Measurements from ENCODE around the gene CYP11A1. TPM values are rescaled to one million over a fixed set of nuclear protein-coding genes. Genes with fewer than 3 reads are reported as not detected.

The CYP11A1 gene
- total RNA-seq, 1 experiment from 2014 or later: 1.7 TPM

DNA sequence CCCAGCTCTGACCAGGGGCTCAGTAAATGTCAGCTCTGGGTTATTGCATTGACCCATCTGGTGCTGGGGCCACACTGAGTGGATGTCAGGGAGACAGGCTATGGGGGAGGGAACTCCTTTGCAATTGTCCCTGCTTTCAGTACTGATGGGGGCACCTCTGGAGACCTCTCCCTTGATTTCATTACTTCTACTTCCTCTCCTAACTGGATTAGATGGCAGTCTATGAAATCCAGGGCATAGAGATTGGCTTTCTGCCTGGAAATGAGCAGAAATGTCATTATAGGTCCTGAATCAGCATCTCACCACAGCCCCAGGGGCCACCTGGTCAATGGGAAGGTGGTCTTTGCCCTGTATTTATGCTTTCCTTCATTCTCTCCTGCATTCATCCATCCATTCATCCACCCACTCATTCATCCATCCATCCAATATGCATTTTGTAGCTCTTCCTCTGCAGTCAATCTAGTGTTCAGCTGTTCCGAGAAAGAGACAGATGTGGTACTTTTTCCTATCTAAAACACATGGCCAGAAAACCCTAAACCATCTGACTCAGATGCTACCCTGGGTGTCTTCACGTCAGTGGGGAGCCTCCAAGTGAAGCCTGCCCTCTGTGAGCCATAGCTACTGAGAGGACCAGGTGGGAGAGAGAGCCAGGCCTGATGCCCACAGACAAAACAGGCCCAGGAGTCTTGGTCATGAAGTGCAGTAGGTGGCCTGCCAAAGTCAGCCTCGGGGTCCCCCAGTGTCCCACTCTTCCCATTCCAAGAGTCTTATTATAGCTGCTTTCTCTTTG is 74.2 kb downstream of the CYP11A1 start:
- Histone ChIP-seq H2BK15ac (ENCODE audit: low read depth, low read length) (no peak overlapping the region), H3K9ac (ENCODE audit: extremely low read depth, insufficient read length, low read length) (no peak overlapping the region), H3K14ac (ENCODE audit: insufficient read depth, low read length) (no peak overlapping the region), H3K23ac (ENCODE audit: insufficient read length, low read depth, low read length) (no peak overlapping the region), H2BK12ac (ENCODE audit: insufficient read length, low read depth, low read length) (no peak overlapping the region), H4K91ac (ENCODE audit: insufficient read length, low read depth, low read length) (no peak overlapping the region), H4K20me1 (ENCODE audit: control insufficient read depth, insufficient read depth, insufficient read length) (no peaks in the 10 kb centered on the region), H3K79me1 (ENCODE audit: insufficient read depth, low read depth, low read length, poor library complexity, severe bottlenecking) (no peaks in the 10 kb centered on the region), H3K23me2 (ENCODE audit: insufficient read length, low read depth, low read length, poor library complexity, severe bottlenecking) (no peaks in the 10 kb centered on the region), H2BK20ac (ENCODE audit: low read depth, low read length, poor library complexity, severe bottlenecking) (no peak overlapping the region), H2BK5ac (ENCODE audit: insufficient read length, low read length) (no peak overlapping the region), H3K27ac (ENCODE audit: insufficient read length, low read depth, low read length) (no peak overlapping the region), H3K18ac (ENCODE audit: insufficient read length, low read depth, low read length) (no peak overlapping the region), H2AK5ac (ENCODE audit: insufficient read length, low read length) (no peak overlapping the region), H3K27me3 (ENCODE audit: insufficient read depth, low read length) (no peaks in the 10 kb centered on the region; the same call in 1 of the 2 replicates), H4K5ac (ENCODE audit: insufficient read length, low read depth, low read length) (no peak overlapping the region), H4K8ac (replicated peaks; ENCODE audit: insufficient read length, low read depth, low read length) (no peak overlapping the region), H3K4me2 (ENCODE audit: insufficient read depth, insufficient read length, low read length) (no peak overlapping the region), H3K56ac (ENCODE audit: insufficient read length, low read depth, low read length) (no peak overlapping the region), H3K9me3 (ENCODE audit: control insufficient read depth, low read depth, low read length) (no peaks in the 10 kb centered on the region), H2AFZ (ENCODE audit: low read length) (no peak overlapping the region), H2BK120ac (ENCODE audit: low read depth, low read length, poor library complexity, severe bottlenecking) (no peak overlapping the region), H3T11ph (ENCODE audit: low read length) (no peak overlapping the region), H3K4me1 (ENCODE audit: insufficient read depth, low read length) (peaks cover 3% of the 10 kb centered on the region; the same call in 1 of the 2 replicates), H3K4ac (ENCODE audit: low read depth, low read length) (no peak overlapping the region), H3K79me2 (ENCODE audit: insufficient read depth, low read length) (no peaks in the 10 kb centered on the region)
- no peak for DNase-seq
- TF ChIP-seq, protein P1, sequence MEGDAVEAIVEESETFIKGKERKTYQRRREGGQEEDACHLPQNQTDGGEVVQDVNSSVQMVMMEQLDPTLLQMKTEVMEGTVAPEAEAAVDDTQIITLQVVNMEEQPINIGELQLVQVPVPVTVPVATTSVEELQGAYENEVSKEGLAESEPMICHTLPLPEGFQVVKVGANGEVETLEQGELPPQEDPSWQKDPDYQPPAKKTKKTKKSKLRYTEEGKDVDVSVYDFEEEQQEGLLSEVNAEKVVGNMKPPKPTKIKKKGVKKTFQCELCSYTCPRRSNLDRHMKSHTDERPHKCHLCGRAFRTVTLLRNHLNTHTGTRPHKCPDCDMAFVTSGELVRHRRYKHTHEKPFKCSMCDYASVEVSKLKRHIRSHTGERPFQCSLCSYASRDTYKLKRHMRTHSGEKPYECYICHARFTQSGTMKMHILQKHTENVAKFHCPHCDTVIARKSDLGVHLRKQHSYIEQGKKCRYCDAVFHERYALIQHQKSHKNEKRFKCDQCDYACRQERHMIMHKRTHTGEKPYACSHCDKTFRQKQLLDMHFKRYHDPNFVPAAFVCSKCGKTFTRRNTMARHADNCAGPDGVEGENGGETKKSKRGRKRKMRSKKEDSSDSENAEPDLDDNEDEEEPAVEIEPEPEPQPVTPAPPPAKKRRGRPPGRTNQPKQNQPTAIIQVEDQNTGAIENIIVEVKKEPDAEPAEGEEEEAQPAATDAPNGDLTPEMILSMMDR (conservative IDR thresholded peaks at IDR 0.05): no peak
- H3K4me3 Mint-ChIP-seq: no peak overlapping the region
- peaks cover 96% of the 10 kb centered on the region for H3K27me3 Mint-ChIP-seq (ENCODE audit: low read depth)
- no peak overlapping the region for H3K27ac Mint-ChIP-seq
- no peaks in the 10 kb centered on the region for H3K9me3 Mint-ChIP-seq
- no CpG with 5 or more reads among the region's 3 CpGs for WGBS (ENCODE audit: extremely low coverage, insufficient read length, low lambda C conversion rate)
- H3K4me1 Mint-ChIP-seq: peaks cover 16 to 17% of the 10 kb centered on the region in 2 experiments
- H3K36me3 Mint-ChIP-seq (ENCODE audit: insufficient read depth in 1 of 3, low read depth in 3 of 3): no peaks in the 10 kb centered on the region
